Measurements from ENCODE around the gene DOP1B.
"Not testable (repeated sequence)": the region's sequence is repeated elsewhere in the genome, so short reads cannot be mapped to it uniquely, and the experiment has no call there.

DOP1B gene

DNA sequence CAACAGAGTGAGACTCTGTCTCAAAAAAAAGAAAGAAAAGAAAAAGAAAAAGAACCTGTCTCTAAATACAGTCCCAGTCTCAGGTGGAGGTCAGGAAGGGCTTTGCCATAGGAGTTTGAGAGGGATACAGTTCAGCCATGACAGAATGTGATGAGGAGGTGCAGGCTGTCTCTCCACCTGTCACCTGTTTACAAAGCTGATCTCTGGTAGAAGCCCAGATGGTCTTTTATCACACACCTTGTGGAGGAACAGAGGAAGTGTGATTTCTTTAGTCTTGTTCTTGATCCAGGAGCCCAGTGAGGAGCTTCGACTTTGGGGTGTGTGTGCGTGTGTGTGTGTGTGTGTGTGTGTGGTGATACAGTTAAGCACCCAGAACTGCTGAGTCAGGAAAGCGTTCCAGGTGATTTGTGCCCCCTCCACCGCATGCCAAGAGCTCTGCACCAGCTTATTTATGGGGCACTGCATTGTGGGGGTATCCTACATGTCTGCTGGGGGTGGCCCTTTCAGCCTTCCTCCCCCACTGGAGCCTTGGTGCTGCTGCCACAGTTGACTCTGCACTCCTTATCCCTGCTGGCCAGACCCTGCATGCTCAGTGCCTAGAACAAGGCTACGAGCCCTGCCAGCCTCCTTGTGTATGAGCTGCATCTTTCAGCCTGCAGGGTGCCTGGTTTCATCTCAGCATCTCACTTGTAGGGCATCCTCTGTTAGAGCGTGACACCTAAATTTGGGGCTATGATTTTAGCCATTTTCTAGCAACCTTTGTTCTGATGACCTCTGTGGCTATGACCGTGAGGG is 19.3 kb downstream of the DOP1B start:
- no peak for DNase-seq (ENCODE audit: low spot score)

DNA sequence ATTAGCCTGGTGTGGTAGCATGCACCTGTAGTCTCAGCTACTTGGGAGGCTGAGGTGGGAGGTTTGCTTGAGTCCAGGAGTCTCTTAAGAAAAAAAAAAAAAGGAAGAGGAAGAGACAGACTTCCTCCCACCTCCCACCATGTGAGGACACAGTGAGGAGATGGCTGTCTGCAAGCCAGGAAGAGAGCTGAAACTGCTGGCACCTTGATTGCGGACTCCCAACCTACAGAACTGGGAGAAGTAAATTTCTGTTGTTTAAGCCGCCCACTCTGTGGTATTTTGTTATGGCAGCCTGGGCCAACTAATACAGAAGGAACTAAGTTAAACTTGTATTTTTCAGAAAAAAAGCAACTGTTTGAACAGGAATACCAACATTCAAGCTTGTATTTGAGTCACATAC is 21.7 kb downstream of the DOP1B start:
- no peak for DNase-seq (ENCODE audit: low spot score)

DNA sequence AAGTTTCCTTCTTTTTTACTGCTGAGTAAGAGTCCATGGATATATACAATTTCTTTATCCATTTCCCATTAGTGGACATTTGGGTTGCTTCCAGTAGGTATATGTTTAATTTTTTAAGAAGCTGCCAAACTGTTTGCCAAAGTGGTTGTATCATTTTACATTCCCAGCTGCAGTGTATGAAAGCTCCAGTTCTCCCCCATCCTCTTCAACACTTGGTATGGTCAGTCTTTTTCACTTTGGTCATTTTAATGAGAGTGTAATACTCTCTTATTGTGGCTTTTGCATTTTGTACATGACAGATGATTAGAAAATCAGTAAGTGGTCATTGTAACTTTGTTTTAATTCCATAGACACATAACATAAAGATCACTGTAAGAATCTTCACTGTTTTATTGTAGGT is 22.5 kb downstream of the DOP1B start:
- DNase-seq (ENCODE audit: low spot score), result no peak

DNA sequence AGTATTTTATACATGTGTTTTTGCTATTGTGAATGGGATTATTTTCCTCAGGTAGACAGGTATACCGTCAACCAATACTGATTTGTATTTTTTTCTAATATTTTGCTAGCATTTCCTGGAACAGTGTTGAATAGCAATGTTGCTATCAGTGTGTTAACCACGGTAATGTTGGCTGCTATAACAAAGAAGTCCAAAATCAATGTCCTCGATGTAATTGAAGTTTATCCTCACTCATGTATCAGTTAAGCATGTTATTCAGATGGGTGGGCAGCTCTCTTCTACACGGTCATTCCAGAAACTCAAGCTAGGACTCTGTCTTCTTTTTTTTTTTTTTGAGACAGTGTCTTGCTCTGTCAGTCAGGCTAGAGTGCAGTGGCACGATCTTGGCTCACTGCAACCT is 24.3 kb downstream of the DOP1B start:
- DNase-seq (ENCODE audit: low spot score), result no peak

DNA sequence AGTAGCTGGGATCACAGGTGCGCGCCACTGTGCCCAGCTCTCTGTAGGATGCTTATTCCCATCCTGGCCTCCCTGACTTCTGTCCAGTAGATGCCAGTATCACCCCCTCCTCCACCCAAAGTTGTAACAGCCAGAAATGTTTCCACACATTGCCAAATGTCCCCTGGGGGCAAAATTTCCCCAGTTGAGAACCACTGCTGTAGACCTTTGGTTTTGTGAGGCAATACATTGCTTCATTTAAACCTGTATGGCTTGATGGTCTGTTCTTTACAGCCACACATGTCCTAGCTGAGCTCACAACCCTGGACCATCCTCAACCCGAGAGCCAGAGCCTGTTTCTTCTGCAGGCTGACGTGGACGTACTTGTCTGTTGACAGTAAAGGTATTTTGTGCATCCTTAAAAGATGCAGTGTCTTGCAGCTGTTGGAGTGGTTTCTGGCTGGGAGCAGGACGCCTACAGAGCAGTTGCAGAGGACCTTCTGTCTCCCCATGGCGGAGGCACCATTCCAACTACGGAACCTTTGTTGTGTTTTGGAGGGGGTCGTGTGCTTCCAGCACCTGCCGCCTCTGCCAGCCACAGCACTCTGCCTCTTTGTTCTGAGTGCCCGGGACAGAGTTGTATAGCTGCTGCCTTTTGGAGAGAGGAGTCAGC is 26.6 kb downstream of the DOP1B start:
- no peak for DNase-seq (ENCODE audit: low spot score)

DNA sequence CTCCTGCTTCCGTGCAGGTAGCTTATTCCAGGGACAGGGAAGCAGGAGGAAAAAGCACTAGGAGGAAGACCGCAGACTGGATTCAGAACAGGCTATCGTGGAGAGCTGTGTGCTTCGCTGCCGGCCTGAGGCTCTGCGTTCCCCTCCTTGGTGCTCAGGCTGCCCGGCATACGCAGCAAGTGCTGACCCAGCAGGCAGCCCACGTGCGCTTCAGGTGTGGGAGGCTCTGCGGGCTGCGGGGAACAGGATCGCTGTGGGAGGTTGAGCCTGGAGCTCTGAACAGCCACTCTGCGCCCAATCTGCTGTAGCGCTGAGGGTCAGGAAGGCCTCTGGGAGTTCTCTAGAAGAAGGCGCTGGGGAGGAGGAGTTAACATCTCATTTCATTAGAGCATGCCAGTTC is 27.9 kb downstream of the DOP1B start:
- DNase-seq (ENCODE audit: low spot score), result no peak

DNA sequence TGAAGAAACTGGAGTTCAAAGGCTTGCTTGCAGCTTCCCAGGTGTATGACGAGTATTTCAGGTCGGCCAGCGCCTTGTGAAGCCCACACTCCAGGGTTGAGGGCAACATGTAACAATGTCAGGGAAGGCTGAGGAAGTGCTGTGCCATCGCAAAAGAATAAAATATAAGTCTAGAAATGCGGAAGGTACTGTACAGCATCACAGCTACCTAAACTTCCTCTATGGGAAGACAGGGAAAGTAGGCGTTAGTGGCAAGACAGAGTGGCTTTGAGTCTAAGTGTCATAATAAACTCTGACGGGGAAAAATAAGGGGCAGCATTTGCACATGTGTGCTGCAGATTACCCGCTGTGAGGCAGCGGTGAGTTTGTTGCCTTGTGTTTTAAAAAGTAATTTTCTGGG is 28.9 kb downstream of the DOP1B start:
- DNase-seq (ENCODE audit: low spot score), result no peak

DNA sequence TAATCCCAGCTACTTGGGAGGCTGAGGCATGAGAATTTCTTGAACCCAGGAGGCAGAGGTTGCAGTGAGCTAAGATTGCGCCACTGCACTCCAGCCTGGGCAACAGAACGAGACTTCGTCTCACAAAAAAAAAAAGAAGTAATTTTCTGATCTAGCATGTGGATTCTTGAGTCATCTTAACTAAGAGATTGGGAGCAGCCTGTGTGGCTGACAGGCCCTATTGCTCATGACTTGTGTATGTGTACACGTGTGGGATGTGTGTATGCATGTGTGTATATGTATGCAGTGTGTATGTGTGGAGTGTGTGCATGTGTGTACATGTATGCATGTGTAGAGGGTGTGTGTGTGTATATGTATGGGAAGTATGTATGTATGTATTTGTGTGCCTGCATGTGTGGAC is 29.5 kb downstream of the DOP1B start:
- no peak for DNase-seq (ENCODE audit: low spot score)

DNA sequence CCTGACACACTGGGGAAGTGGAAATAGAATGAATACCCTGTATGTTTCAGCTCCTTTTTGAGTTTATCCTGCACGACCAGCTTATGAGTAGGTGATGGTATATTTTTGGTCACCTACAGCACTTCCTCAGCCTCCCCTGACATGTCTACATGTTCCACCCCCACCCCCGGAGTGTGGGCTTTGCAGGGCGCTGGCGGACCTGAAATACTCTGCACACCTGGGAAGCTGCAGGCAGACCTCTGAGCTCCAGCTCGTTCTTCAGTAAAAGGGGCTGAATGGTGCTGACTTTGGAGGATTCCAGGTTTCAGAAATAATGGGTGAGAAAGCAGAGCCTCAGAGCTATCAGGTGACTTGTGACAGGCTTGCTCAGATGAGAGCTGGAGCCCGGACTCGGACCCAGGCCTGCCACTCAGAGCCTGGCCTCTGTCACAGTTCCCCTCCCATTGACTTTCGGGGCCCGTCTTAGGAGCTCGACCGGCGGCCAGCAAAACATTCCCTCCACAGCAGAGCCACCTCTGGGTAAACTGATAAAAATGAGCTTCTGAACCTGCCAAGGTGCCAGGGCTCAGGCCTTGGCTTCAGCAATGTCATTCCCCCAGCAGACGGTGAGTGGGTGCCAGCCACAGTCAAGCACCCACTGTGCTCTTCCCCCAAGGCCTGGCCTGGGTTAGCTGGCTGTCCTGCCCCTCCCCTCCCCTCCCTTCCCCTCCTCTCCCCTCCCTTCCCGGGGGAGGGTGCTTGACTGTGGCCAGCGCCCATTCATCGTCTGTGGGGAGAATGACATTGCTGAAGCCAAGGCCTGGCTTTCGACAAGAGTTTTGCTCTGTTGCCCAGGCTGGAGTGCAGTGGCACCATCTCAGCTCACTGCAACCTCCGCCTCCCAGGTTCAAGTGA is 30.1 kb downstream of the DOP1B start:
- no peak for DNase-seq (ENCODE audit: low spot score)

DNA sequence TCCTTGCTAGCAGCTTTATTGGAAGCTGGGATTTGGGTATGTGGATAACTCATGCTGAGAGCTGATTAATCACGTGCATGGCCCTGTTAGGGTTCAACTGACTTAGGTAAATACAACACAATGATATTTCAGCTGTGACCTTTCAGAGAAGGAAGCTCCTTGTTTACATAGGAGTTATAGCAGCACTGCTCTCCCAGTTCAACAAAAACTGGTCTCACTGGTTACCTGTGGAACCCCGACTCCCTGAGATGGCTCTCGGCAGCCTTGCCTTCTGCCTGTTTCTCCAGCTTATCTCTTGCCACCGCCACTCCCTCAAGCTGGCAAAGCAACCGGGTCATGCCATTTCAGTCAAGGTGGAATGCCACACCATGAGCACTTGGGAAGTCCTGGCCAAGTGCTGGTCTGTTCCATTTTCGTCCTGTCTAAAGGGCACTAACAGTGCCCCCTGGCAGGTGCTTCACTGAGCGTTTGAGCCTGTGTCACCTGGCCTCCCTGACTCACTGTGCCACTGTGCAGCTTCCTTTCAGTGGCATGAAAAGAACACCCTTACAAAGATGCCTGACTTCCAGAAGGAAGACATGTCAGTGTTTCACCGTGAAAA is 31.6 kb downstream of the DOP1B start:
- DNase-seq (ENCODE audit: low spot score), result no peak

DNA sequence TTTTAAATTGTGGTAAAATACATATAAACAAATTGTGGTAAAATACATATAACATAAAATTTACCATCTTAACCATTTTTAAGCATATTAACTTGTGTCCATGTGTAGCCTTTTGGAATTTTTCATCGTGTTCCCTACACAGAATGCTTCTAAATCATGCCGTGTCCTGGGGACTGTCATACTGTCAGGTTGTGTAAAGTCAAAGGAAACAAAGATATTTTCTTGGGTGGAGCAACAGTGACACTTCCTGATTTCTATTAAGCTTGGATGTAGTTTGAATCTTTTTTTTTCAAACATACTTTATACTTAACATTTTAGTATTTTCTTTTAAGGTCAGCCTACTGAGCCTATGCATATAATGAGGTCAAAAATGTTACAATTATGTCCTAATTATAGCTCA is 32.3 kb downstream of the DOP1B start:
- no peak for DNase-seq (ENCODE audit: low spot score)

DNA sequence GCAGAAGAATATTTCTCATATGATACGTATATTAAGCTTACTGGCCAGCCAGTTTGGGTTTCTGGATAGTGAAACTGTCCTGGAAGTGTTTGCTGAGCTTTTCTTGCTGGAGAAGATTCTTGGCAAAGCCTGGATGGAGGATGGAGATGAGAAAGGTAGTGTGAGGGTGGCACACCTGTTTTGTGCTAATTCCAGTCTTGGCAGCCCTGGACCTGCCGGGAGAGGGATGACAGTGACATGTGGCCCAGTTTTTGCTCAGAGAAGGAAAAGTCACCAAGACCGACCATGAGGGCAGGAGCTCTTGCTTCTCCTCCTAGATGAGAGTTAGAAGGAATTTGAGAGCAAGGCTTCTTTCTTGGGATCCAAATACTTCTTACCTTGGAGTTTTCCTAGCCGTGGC is 34.1 kb downstream of the DOP1B start:
- no peak for DNase-seq (ENCODE audit: low spot score)

DNA sequence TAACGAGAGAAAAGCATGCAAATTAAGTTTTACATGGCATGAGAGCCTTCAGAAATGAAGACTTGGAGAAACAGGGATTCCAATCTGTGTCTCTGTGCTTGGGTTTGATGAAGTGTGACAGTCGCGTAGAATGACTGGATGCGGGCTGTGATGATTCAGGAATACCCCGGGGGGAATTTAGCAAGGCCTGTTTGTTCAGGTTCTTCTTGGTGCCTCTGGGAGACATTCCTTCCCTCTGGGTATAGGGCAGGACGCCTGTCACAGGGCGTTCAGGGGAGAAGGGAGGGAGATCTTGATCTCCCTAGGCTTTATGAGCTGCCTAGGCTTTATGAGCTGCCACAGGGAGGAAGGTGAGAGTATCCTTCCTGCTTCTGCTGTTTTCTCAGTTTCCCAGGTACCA is 36.6 kb downstream of the DOP1B start:
- no peak for DNase-seq (ENCODE audit: low spot score)

DNA sequence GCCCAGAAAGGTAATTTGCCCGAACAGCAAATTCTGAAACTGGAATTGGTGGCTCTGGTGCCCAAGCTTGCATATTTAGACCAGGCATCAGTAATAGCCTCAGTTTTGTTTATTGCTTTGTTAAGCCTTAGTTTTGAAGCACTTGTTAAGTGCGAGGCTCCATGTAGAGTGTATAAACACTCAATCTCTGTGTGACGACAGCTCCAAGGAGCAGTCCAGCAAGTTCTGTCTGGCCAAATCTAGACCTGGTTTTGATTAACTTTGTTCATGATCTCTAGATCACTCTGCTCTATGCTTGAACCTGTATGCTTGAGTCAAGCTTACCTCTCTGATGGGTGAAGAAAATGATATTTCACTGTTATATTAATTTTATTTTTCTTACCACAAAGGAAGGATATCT is 37.4 kb downstream of the DOP1B start:
- DNase-seq (ENCODE audit: low spot score), result no peak

DNA sequence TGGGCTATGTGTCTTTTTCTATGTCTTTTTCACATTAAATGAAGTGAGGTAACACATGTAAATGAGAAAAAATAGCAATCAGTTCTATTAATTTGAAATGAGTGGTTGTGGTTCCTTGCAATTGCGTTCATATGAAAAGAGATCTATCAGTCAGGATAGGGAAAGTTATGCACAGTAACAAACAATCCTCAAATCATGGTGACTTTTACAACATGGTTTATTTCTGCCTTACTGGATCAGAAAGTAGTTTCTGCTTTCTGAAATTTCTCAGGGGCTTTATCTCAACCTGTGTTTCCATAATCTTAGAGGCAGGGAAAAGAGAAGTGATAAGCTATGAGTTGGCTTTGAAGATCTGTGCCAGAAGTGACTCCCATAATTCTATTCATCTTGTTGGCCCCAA is 39.0 kb downstream of the DOP1B start:
- DNase-seq (ENCODE audit: low spot score), result no peak

DNA sequence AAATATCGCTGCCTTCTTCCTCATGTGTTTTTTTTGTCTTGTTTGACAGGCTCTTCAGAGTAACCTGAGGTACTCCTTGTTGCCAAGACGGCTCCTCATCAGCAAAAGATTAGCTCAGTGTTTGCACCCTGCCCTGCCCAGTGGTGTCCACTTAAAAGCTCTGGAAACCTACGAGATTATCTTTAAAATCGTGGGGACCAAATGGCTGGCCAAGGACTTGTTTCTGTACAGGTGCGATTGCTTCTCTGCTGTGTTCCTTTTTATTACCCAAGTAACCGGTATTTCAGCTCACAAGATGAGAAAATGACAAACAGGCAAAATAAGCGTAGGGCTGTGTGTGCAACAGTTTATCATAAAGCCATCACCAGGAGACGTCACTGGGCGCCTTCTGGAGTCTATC is 42.4 kb downstream of the DOP1B start:
- no peak for DNase-seq (ENCODE audit: low spot score)

DNA sequence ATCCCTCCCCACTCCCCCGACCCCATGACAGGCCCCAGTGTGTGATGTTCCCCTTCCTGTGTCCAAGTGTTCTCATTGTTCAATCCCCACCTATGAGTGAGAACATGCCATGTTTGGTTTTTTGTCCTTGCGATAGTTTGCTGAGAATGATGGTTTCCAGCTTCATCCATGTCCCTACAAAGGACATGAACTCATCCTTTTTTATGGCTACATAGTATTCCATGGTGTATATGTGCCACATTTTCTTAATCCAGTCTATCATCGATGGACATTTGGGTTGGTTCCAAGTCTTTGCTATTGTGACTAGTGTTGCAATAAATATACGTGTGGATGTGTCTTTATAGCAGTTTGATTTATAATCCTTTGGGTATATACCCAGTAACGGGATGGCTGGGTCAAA is 43.0 kb downstream of the DOP1B start:
- DNase-seq (ENCODE audit: low spot score), result not testable (repeated sequence)

DNA sequence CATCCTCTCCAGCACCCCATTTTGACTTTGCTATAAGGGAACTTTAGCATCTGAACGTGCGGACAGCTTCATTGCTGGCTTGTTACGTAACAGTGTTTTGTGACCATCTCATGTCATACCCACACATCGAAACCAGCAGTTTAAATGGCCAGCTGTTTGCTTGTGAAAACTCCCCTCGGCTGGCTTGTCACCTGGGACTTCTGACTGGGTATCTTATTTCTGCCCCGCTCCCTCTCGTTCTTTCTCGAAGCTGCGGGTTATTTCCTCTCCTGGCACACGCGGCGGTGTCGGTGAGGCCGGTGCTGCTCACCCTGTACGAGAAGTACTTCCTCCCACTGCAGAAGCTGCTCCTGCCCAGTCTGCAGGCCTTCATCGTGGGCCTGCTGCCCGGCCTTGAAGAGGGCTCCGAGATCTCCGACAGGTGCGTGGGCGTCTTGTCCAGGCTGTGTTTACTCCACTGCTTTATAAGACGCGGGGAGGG is 43.5 kb downstream of the DOP1B start:
- DNase-seq (ENCODE audit: low spot score), result no peak

DNA sequence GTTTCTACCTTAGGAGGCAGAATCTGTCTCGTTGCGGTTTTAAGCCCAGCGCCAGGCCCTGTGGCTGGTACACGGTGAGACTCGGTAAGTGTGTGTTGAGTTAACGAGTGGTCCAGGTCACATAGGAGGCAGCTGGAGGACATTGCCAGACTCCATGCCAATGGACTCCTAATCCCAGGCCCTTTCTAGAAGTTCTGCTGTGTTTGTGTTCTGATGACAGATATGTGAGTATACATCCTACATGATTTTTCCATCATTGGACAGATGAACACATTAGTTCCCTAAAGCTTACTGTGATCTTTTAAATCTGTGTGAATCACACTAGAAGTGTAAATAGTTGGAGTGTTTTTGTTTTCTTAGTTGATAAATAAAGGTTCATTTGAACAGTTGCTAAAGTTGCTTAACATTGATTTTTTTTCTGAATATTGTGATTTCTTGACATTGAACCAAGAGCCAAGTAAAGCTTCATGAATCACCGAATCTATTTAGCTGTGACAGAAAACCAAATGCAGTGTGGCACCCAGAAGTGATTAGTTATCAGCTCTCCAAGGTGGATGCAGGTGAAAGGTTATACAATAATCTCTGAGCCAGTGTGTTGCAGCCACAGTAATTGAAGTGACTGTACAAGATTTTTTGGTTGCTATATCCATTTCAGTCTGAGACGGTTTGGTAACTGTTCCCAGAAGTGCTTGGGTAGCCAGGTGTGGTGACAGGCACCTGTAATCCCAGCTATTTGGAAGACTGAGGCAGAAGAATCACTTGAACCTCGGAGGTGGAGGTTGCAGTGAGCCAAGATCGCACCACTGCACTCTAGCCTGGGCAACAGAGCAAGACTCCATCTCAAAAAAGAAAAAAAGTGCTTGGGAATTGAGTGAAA is 46.3 kb downstream of the DOP1B start:
- no peak for DNase-seq (ENCODE audit: low spot score)

DNA sequence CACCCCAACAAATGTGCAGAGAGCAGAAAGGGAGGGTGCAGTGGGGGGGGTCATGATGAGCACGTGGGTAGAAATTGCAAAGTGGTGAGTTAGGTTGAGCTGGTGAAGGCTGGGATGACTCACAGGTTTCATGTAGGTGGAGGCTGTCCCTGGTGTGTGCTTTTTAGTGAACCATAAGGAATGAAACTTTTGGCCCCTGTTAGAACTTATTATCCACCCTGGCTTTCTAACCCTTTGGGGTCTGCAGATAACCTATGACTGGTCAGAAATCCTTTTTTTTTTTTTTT is 46.9 kb downstream of the DOP1B start:
- DNase-seq (ENCODE audit: low spot score), result peak; percentile 60

DNA sequence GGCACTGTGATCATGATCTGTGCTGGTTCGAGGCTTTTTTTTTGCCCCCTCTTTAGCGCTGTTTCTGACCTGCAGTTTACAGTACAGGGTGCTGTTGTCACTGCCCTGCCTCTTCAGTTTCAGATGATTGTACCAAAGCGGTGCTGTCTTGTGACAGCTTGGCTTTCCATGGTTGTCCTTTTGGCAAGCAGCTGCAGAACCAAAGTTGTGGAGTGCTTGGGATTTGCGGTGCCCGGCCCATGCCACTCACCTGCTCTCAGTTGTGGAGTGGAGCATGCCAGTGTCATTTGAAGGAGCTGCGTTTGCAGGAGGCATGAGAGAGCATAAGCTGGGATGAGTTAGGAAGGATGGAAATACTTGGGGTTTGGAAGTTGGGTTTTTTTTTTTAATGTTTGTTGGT is 48.4 kb downstream of the DOP1B start:
- no peak for DNase-seq (ENCODE audit: low spot score)

DNA sequence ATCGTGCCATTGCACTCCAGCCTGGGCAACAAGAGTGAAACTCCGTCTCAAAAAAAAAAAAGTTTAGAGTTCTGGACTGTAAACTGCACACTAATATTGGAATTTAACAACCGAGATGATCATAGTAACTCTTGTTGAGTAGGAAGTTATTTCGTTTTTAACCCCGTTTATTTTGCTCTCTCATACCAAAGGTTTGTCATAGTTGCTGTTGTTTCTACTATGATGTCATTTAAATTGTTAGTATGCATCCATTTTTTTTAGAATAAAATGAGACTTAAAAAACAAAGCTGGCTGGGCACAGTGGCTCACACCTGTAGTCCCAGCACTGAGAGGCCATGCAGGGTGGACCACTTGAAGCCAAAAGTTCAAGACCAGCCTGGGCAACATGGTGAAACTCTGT is 49.3 kb downstream of the DOP1B start:
- DNase-seq (ENCODE audit: low spot score), result no peak
